ENCODE data around the gene ABCB8.

ABCB8 gene

GRCh38 chr7:151091988-151092387 is 63.7 kb downstream of the ABCB8 start:
- H3K4me2 ChIP-seq (ENCODE audit: low read length), result no peak overlapping the region
- H3K4me1 ChIP-seq, result peaks cover 27% of the 10 kb centered on the region
- H3K36me3 ChIP-seq (ENCODE audit: control insufficient read depth, insufficient read depth, low read length), result no peaks in the 10 kb centered on the region
- H3K4me3 ChIP-seq (ENCODE audit: low read depth, low read length), result no peak overlapping the region
- no peak overlapping the region for H3K27ac ChIP-seq
- no peaks in the 10 kb centered on the region for H3K27me3 ChIP-seq (ENCODE audit: control insufficient read depth, insufficient read depth, low read length)
- no peaks in the 10 kb centered on the region for H3K9me3 ChIP-seq (ENCODE audit: control insufficient read depth, low read length)
- H3K9ac ChIP-seq, result no peak overlapping the region
- peaks cover 83% of the 10 kb centered on the region for H3K79me2 ChIP-seq
- no peak overlapping the region for H2AFZ ChIP-seq
- TF ChIP-seq CTCF (IDR thresholded peaks at IDR 0.05), result no peak

GRCh38 chr7:151093748-151094147 is 65.5 kb downstream of the ABCB8 start:
- Histone ChIP-seq H2AFZ (no peak overlapping the region), H3K4me1 (peaks cover 15% of the 10 kb centered on the region), H3K4me3 (ENCODE audit: low read depth, low read length) (no peak overlapping the region), H3K4me2 (ENCODE audit: low read length) (no peak overlapping the region), H3K36me3 (ENCODE audit: control insufficient read depth, insufficient read depth, low read length) (no peaks in the 10 kb centered on the region), H3K79me2 (peaks cover 83% of the 10 kb centered on the region), H3K27ac (no peak overlapping the region), H3K27me3 (ENCODE audit: control insufficient read depth, insufficient read depth, low read length) (no peaks in the 10 kb centered on the region), H3K9me3 (ENCODE audit: control insufficient read depth, low read length) (no peaks in the 10 kb centered on the region), H3K9ac (no peak overlapping the region)
- no peak for TF ChIP-seq CTCF (IDR thresholded peaks at IDR 0.05)

GRCh38 chr7:151094675-151095074 is 66.4 kb downstream of the ABCB8 start:
- Histone ChIP-seq H3K27me3 (ENCODE audit: control insufficient read depth, insufficient read depth, low read length) (no peaks in the 10 kb centered on the region), H3K36me3 (ENCODE audit: control insufficient read depth, insufficient read depth, low read length) (no peaks in the 10 kb centered on the region), H3K9ac (no peak overlapping the region), H3K4me2 (ENCODE audit: low read length) (no peak overlapping the region), H3K9me3 (ENCODE audit: control insufficient read depth, low read length) (no peaks in the 10 kb centered on the region), H3K4me3 (ENCODE audit: low read depth, low read length) (no peak overlapping the region), H3K79me2 (peaks cover 81% of the 10 kb centered on the region), H3K27ac (no peak overlapping the region), H2AFZ (no peak overlapping the region), H3K4me1 (peaks cover 7% of the 10 kb centered on the region)
- no peak for TF ChIP-seq CTCF (IDR thresholded peaks at IDR 0.05)

GRCh38 chr7:151095123-151095797 is 67.0 kb downstream of the ABCB8 start:
- Histone ChIP-seq H2AFZ (no peak overlapping the region), H3K79me2 (peaks cover 81% of the 10 kb centered on the region), H3K4me1 (peaks cover 3% of the 10 kb centered on the region), H3K27ac (no peak overlapping the region), H3K36me3 (ENCODE audit: control insufficient read depth, insufficient read depth, low read length) (no peaks in the 10 kb centered on the region), H3K9me3 (ENCODE audit: control insufficient read depth, low read length) (no peaks in the 10 kb centered on the region), H3K4me3 (ENCODE audit: low read depth, low read length) (no peak overlapping the region), H3K4me2 (ENCODE audit: low read length) (no peak overlapping the region), H3K27me3 (ENCODE audit: control insufficient read depth, insufficient read depth, low read length) (no peaks in the 10 kb centered on the region), H3K9ac (no peak overlapping the region)
- TF ChIP-seq CTCF (IDR thresholded peaks at IDR 0.05), result no peak

- Histone ChIP-seq H3K27ac (no peak overlapping the region), H3K9ac (no peak overlapping the region), H3K36me3 (ENCODE audit: control insufficient read depth, insufficient read depth, low read length) (no peaks in the 10 kb centered on the region), H3K4me3 (ENCODE audit: low read depth, low read length) (no peak overlapping the region), H3K4me2 (ENCODE audit: low read length) (no peak overlapping the region), H3K79me2 (peaks cover 81% of the 10 kb centered on the region), H2AFZ (no peak overlapping the region), H3K4me1 (peaks cover under 1% of the 10 kb centered on the region), H3K9me3 (ENCODE audit: control insufficient read depth, low read length) (no peaks in the 10 kb centered on the region), H3K27me3 (ENCODE audit: control insufficient read depth, insufficient read depth, low read length) (no peaks in the 10 kb centered on the region)
- no peak for TF ChIP-seq CTCF (IDR thresholded peaks at IDR 0.05)
Measured at GRCh38 chr7:151095828-151096475, 67.7 kb downstream of the ABCB8 start.
